K562 (cell line): ENCODE data around the gene TUT4. TPM values are rescaled to one million over a fixed set of nuclear protein-coding genes. Genes with fewer than 3 reads are reported as not detected.

ENCODE experiments used
- ATAC-seq: fragments of 200-7000 bp; cut with Tn5 transposase; 3 replicates; pipeline ENCODE4 v1.9.1; 2020; ENCODE audit warnings: moderate library complexity
- BruUV-seq: library from RNA; stranded (reverse); fragments of 400-500 nt; replicated peaks from 2 replicates; lab custom pipeline; 2021; lab: Mats Ljungman, UMichigan
- CTCF ChIA-PET: fragments of 300-600 bp; formaldehyde crosslinking; extraction: SDS; loops from one replicate; lab custom pipeline; 2021; ENCODE audit warnings: low intra/inter-chr PET ratio; lab: Yijun Ruan, JAX
- POLR2A ChIA-PET: fragments of 300-600, 350-650 bp; sonication (Branson Sonifier 250); formaldehyde crosslinking; extraction: SDS; loops from one replicate; lab custom pipeline; 2021; ENCODE audit warnings: antibody characterized with exemption, inconsistent platforms; lab: Yijun Ruan, JAX
- DNase-seq, 4 experiments: peaks; one replicate each; pipeline versions ENCODE4 v3.0.0 to v3.0.0-alpha.2; 2011 to 2018; ENCODE audit warnings: low spot score in 3 of 4, mixed read lengths in 3 of 4; ENCODE audit errors: extremely low read depth in 1 of 4
- FAIRE-seq: peaks from 2 replicates; lab custom pipeline; 2011; peaks lifted over from hg19 to GRCh38; lab: Jason Lieb, UNC
- H2AFZ ChIP-seq: 2 replicates; pipeline ENCODE4 v1.6.0; 2011; ENCODE audit warnings: low read depth, low read length, control low read depth, inconsistent platforms
- H3K27ac ChIP-seq: fragments of 200-600 bp; 3 replicates; pipeline ENCODE4 v1.8.0; 2011; ENCODE audit warnings: low read depth, mild to moderate bottlenecking, control low read depth, inconsistent platforms, low read length, moderate library complexity, mixed read lengths; ENCODE audit errors: extremely low read depth
- H3K27me3 ChIP-seq, 2 experiments: fragments of 300-600 bp in 1 of 2; 2 replicates in 1 of 2; 3 replicates in 1 of 2; pipeline versions ENCODE4 v1.6.0 to v1.8.0; 2011; ENCODE audit warnings: inconsistent platforms in 2 of 2, low read length in 2 of 2, mild to moderate bottlenecking in 1 of 2, mixed read lengths in 1 of 2, moderate library complexity in 1 of 2; ENCODE audit not compliant: control insufficient read depth in 2 of 2, insufficient read depth in 2 of 2
- H3K36me3 ChIP-seq: fragments of 300-600 bp; 3 replicates; pipeline ENCODE4 v1.8.0; 2011; ENCODE audit warnings: mild to moderate bottlenecking, low read length, inconsistent platforms; ENCODE audit not compliant: control insufficient read depth, insufficient read depth
- H3K4me1 ChIP-seq, 2 experiments: fragments of 200-600 bp in 1 of 2; replicated peaks in 1 of 2; 2 replicates in 1 of 2; 3 replicates in 1 of 2; pipeline versions ENCODE4 v1.5.1 to v1.8.0; 2011; ENCODE audit warnings: inconsistent platforms in 2 of 2, low read length in 2 of 2, mild to moderate bottlenecking in 1 of 2, mixed read lengths in 1 of 2, moderate library complexity in 1 of 2; ENCODE audit not compliant: control insufficient read depth in 2 of 2, insufficient read depth in 2 of 2
- H3K4me2 ChIP-seq: 2 replicates; pipeline ENCODE4 v1.6.1; 2011; ENCODE audit warnings: low read length, control low read depth, inconsistent platforms, mixed read lengths; ENCODE audit not compliant: insufficient read depth
- H3K4me3 ChIP-seq: fragments of 200-600 bp; sonication (generic), shearing (Covaris generic); 2 replicates; pipeline ENCODE4 v1.5.1; 2016; ENCODE audit warnings: control low read depth, inconsistent platforms
- H3K79me2 ChIP-seq: fragments of 200-600 bp; 3 replicates; pipeline ENCODE4 v1.8.0; 2011; ENCODE audit warnings: low read length, inconsistent platforms; ENCODE audit not compliant: control insufficient read depth, insufficient read depth
- H3K9ac ChIP-seq, 2 experiments: 2 replicates each; pipeline versions ENCODE4 v1.6.0 to v1.6.1; 2011; ENCODE audit warnings: low read depth in 2 of 2, low read length in 2 of 2, control low read depth in 1 of 2, inconsistent platforms in 1 of 2, mild to moderate bottlenecking in 1 of 2, mixed read lengths in 1 of 2; ENCODE audit not compliant: insufficient read depth in 1 of 2
- H3K9me1 ChIP-seq: one replicate; pipeline ENCODE4 v1.6.0; 2011; ENCODE audit warnings: inconsistent platforms, mild to moderate bottlenecking, low read length, moderate library complexity; ENCODE audit not compliant: control insufficient read depth, insufficient read depth
- H3K9me3 ChIP-seq: replicated peaks from 2 replicates; pipeline ENCODE4 v1.5.1; 2011; ENCODE audit warnings: low read depth, low read length, inconsistent platforms; ENCODE audit not compliant: control insufficient read depth, insufficient read depth
- H4K20me1 ChIP-seq: replicated peaks from 2 replicates; pipeline ENCODE4 v1.6.1; 2011; ENCODE audit warnings: low read length, inconsistent platforms, mixed read lengths; ENCODE audit not compliant: control insufficient read depth, insufficient read depth
- CBFA2T2 ChIP-seq: fragments of 450-650 bp; conservative IDR thresholded peaks from 2 replicates; pipeline ENCODE4 v1.6.1; 2017; ENCODE audit warnings: mild to moderate bottlenecking
- CC2D1A ChIP-seq: fragments of 450-650 bp; IDR thresholded peaks from 2 replicates; pipeline ENCODE4 v1.6.1; 2017; ENCODE audit warnings: mild to moderate bottlenecking
- GABPB1 ChIP-seq: sonication (generic); formaldehyde crosslinking; IDR thresholded peaks from 2 replicates; pipeline ENCODE4 v1.8.0; 2022; ENCODE audit warnings: mild to moderate bottlenecking, missing genetic modification reagents
- IRF2 ChIP-seq: sonication (generic); formaldehyde crosslinking; IDR thresholded peaks from 2 replicates; pipeline ENCODE4 v1.8.1; 2022; ENCODE audit warnings: mild to moderate bottlenecking, missing genetic modification reagents
- KHSRP ChIP-seq: fragments of 450-650 bp; IDR thresholded peaks from 2 replicates; pipeline ENCODE4 v1.6.1; 2017
- NCOR1 ChIP-seq: fragments of 450-650 bp; IDR thresholded peaks from 2 replicates; pipeline ENCODE4 v1.6.1; 2016; ENCODE audit warnings: mild to moderate bottlenecking, moderate library complexity
- POLR2AphosphoS2 ChIP-seq: IDR thresholded peaks from 2 replicates; pipeline ENCODE4 v1.6.1; 2012; ENCODE audit warnings: low read length, improper control_type of control experiment
- TAL1 ChIP-seq: fragments of 450-650 bp; IDR thresholded peaks from 2 replicates; pipeline ENCODE4 v1.6.1; 2016; ENCODE audit warnings: mild to moderate bottlenecking
- TEAD4 ChIP-seq, 2 experiments: sonication (generic) in 1 of 2; formaldehyde crosslinking in 1 of 2; IDR thresholded peaks; 2 replicates each; pipeline versions ENCODE4 v1.6.1 to v1.8.0; 2012 to 2022; ENCODE audit warnings: borderline replicate concordance in 1 of 2, inconsistent platforms in 1 of 2, low read length in 1 of 2, mild to moderate bottlenecking in 1 of 2, missing genetic modification reagents in 1 of 2
- ZBTB17 ChIP-seq: fragments of 450-650 bp; formaldehyde crosslinking; IDR thresholded peaks from 2 replicates; pipeline ENCODE4 v1.4.0; 2020; ENCODE audit warnings: mild to moderate bottlenecking
- ZNF24 ChIP-seq: fragments of 450-650 bp; IDR thresholded peaks from 2 replicates; pipeline ENCODE4 v1.6.1; 2016
- ZNF311 ChIP-seq: fragments of 250-450 bp; sonication (Bioruptor Pico); IDR thresholded peaks from 2 replicates; pipeline ENCODE4 v1.4.0; 2020; ENCODE audit warnings: mild to moderate bottlenecking, moderate library complexity
- WGBS: fragments of 100-300 bp; shearing (Covaris generic); methylation state at CpG from one replicate; pipeline ENCODE4 v1.1.6; 2016; ENCODE audit warnings: low coverage, mixed read lengths; ENCODE audit not compliant: insufficient coverage; ENCODE audit errors: missing lambda C conversion rate; 5-methylcytosine and 5-hydroxymethylcytosine counted together
- in situ Hi-C: fragments of 300-500 bp; cut with MboI; formaldehyde crosslinking; loops from 4 replicates; pipeline ENCODE4 v1.15.0; 2018; ENCODE audit warnings: inconsistent platforms, mixed read lengths
- intact Hi-C: fragments of 100-400 bp; cut with micrococcal nuclease; formaldehyde crosslinking; loops from 2 replicates; pipeline ENCODE4 v1.14.2; 2022
- polyA plus RNA-seq, 8 experiments: library from polyadenylated mRNA; depleted of rRNA in 4 of 8; stranded (reverse) in 5 of 8; unstranded in 3 of 8; fragments of >200 nt; fragmentation: Nextera tagmentation in 2 of 8; fragmentation: Illumina TruSeq in 1 of 8; extraction: Ambion mirVana in 2 of 8; extraction: Trizol in 1 of 8; gene quantifications; 2 replicates each; pipeline versions ENCODE4 v1.2.1 to v1.2.3, GENCODE V29; 2011 to 2014; ENCODE audit warnings: inconsistent platforms in 1 of 8, missing spikeins in 1 of 8
- total RNA-seq, 7 experiments: library from RNA; depleted of rRNA in 6 of 7; stranded (reverse); fragments of >200 nt in 6 of 7; fragmentation: Illumina TruSeq in 2 of 7; extraction: Trizol in 2 of 7; gene quantifications; 2 replicates each; pipeline versions ENCODE4 v1.2.1 to v1.2.3, GENCODE V29; 2011 to 2021; ENCODE audit warnings: low replicate concordance in 1 of 7
- TF ChIP-seq, protein P1 (sequence below): sonication (generic); formaldehyde crosslinking; IDR thresholded peaks from 2 replicates; pipeline ENCODE4 v1.8.0; 2022; ENCODE audit warnings: mild to moderate bottlenecking, missing genetic modification reagents
- TF ChIP-seq, protein P2 (sequence below): sonication (generic); IDR thresholded peaks from 2 replicates; pipeline ENCODE4 v1.6.1; 2016
- TF ChIP-seq, protein P3 (sequence below): sonication (generic); formaldehyde crosslinking; IDR thresholded peaks from 2 replicates; pipeline ENCODE4 v1.8.0; 2022; ENCODE audit warnings: mild to moderate bottlenecking, missing genetic modification reagents

The TUT4 gene
- total and polyA plus RNA-seq, 9 of the 15 experiments (the other 6 are each of a cell fraction or from before 2014, with no cell fraction given) = 15.8 to 53.5 (median 36.7) TPM

DNA sequence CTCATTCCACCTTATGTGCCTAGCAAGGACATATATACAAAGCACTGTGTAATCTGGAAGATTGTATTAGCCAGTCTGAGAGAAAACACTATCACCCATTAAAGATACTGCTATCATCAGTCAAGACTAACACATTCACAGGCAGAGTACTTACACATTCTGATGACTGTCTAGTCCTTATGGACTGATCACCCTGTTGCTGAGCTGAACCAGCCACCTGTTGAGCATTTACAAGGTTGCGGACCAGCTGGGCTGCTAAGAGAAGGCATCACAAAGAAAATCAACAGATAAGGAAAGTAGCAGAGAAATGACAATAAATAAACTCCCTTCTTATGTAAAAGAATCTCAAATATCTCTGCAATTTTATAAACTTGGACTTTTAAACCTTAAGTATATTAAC is 117.7 kb downstream of the TUT4 start:
- POLR2A ChIA-PET = interaction anchor here (0.6 kb wide), 2 partner anchors 20 to 192 kb away, joined by 4 read pairs; no protein-coding TSS in a partner anchor
- intact Hi-C loops = no loop called here
- BruUV-seq = no TSS peak
- Histone ChIP-seq H3K9me3 (no peaks in the 10 kb centered on the region), H2AFZ (no peak overlapping the region), H3K9me1 (no peaks in the 10 kb centered on the region), H4K20me1 (no peaks in the 10 kb centered on the region)
- no peak for DNase-seq
- in situ Hi-C loops = no loop called here
- no peak for TF ChIP-seq CC2D1A
- TF ChIP-seq KHSRP = no peak
- no peak for TF ChIP-seq ZBTB17 (CRISPR knock-in tag)
- TF ChIP-seq, protein P1, sequence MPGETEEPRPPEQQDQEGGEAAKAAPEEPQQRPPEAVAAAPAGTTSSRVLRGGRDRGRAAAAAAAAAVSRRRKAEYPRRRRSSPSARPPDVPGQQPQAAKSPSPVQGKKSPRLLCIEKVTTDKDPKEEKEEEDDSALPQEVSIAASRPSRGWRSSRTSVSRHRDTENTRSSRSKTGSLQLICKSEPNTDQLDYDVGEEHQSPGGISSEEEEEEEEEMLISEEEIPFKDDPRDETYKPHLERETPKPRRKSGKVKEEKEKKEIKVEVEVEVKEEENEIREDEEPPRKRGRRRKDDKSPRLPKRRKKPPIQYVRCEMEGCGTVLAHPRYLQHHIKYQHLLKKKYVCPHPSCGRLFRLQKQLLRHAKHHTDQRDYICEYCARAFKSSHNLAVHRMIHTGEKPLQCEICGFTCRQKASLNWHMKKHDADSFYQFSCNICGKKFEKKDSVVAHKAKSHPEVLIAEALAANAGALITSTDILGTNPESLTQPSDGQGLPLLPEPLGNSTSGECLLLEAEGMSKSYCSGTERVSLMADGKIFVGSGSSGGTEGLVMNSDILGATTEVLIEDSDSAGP = no peak
- TF ChIP-seq, all 486 proteins: peak for 0
- Histone ChIP-seq H3K79me2 (no peaks in the 10 kb centered on the region), H3K36me3 (peaks cover 57% of the 10 kb centered on the region), H3K4me3 (no peak overlapping the region), H3K4me2 (no peak overlapping the region), H3K27ac (no peak overlapping the region), H3K9ac (no peak overlapping the region), H3K27me3 (no peaks in the 10 kb centered on the region), H3K4me1 (no peaks in the 10 kb centered on the region)
- FAIRE-seq (peak; percentile 19), ATAC-seq (no peak)
- 100% methylated on average over 1 of the region's 1 CpG for WGBS
- CTCF ChIA-PET = no interaction called here

DNA sequence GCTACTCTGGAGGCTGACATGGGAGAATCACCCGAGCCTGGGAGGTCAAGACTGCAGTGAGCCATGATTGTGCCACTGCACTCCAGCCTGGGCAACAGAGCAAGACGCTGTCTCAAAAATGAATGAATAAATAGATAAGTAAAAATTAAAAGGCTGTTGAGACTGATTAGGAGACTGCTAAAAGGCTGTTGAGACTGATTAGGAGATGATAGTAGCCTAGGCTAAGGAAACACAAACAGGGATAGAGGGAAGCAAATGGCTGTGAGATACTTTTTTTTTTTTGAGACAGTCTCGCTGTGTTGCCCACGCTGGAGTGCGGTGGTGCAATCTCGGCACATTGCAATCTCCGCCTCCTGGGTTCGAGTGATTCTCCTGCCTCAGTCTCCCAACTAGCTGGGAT is 120.1 kb downstream of the TUT4 start:
- Histone ChIP-seq H3K9me1 (no peaks in the 10 kb centered on the region), H2AFZ (no peak overlapping the region), H3K27ac (no peak overlapping the region), H3K36me3 (peaks cover 43% of the 10 kb centered on the region), H3K4me1 (no peaks in the 10 kb centered on the region), H3K27me3 (no peaks in the 10 kb centered on the region), H3K9me3 (no peaks in the 10 kb centered on the region), H3K4me3 (no peak overlapping the region), H3K9ac (no peak overlapping the region), H3K79me2 (no peaks in the 10 kb centered on the region), H4K20me1 (no peaks in the 10 kb centered on the region), H3K4me2 (no peak overlapping the region)
- peak; percentile 31; the same call in 1 of the 3 replicates for ATAC-seq
- ChIA-PET CTCF (no interaction called here), POLR2A (interaction anchor here (0.5 to 3.0 kb wide), 5 partner anchors 9 to 28 kb away, joined by 3 to 10 read pairs (median 9); partner anchors contain the start of genes ORC1 and PRPF38A)
- FAIRE-seq = no peak
- in situ Hi-C loops = no loop called here
- no peak for DNase-seq
- no TSS peak for BruUV-seq
- 66% methylated on average over 8 of the region's 8 CpGs for WGBS
- intact Hi-C loops = no loop called here
- TF ChIP-seq, protein P2, sequence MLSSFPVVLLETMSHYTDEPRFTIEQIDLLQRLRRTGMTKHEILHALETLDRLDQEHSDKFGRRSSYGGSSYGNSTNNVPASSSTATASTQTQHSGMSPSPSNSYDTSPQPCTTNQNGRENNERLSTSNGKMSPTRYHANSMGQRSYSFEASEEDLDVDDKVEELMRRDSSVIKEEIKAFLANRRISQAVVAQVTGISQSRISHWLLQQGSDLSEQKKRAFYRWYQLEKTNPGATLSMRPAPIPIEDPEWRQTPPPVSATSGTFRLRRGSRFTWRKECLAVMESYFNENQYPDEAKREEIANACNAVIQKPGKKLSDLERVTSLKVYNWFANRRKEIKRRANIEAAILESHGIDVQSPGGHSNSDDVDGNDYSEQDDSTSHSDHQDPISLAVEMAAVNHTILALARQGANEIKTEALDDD = no peak
- TF ChIP-seq TEAD4 (IDR thresholded peaks at IDR 0.05; ENCODE audit: low read length) (peak; percentile 62; the same call in 1 of the 2 replicates), TEAD4 (CRISPR knock-in tag; IDR thresholded peaks at IDR 0.05; ENCODE audit: borderline replicate concordance) (no peak), CBFA2T2 (peak; percentile 26; the same call in 1 of the 2 replicates), ZNF311 (CRISPR knock-in tag) (no peak), NCOR1 (peak; percentile 20; the same call in 1 of the 2 replicates), TAL1 (peak; percentile 70), IRF2 (CRISPR knock-in tag) (no peak), POLR2AphosphoS2 (no peak), GABPB1 (CRISPR knock-in tag) (no peak), ZNF24 (no peak)
- TF ChIP-seq, protein P3, sequence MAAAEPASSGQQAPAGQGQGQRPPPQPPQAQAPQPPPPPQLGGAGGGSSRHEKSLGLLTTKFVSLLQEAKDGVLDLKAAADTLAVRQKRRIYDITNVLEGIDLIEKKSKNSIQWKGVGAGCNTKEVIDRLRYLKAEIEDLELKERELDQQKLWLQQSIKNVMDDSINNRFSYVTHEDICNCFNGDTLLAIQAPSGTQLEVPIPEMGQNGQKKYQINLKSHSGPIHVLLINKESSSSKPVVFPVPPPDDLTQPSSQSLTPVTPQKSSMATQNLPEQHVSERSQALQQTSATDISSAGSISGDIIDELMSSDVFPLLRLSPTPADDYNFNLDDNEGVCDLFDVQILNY = no peak
